Erythroblast (primary cell): ENCODE results near the gene SLC23A3.

Experiments used
- GATA1 ChIP-seq: IDR thresholded peaks from 2 replicates; pipeline ENCODE4 v1.6.1; 2011; ENCODE audit warnings: low read depth, mild to moderate bottlenecking, control low read depth, low read length, moderate library complexity
- POLR2A ChIP-seq: IDR thresholded peaks from 2 replicates; pipeline ENCODE4 v1.6.1; 2011; ENCODE audit warnings: mild to moderate bottlenecking, low read length

- TF ChIP-seq POLR2A = no peak
- no peak for TF ChIP-seq GATA1
Measured at GRCh38 chr2:219205981-219206327, 36.1 kb upstream of the SLC23A3 start.
